ENCODE measurements around the gene C1QTNF4. TPM values are rescaled to one million over a fixed set of nuclear protein-coding genes. Genes with fewer than 3 reads are reported as not detected.

Gene C1QTNF4
- polyA plus RNA-seq, 1 experiment, result 0.05 TPM

DNA sequence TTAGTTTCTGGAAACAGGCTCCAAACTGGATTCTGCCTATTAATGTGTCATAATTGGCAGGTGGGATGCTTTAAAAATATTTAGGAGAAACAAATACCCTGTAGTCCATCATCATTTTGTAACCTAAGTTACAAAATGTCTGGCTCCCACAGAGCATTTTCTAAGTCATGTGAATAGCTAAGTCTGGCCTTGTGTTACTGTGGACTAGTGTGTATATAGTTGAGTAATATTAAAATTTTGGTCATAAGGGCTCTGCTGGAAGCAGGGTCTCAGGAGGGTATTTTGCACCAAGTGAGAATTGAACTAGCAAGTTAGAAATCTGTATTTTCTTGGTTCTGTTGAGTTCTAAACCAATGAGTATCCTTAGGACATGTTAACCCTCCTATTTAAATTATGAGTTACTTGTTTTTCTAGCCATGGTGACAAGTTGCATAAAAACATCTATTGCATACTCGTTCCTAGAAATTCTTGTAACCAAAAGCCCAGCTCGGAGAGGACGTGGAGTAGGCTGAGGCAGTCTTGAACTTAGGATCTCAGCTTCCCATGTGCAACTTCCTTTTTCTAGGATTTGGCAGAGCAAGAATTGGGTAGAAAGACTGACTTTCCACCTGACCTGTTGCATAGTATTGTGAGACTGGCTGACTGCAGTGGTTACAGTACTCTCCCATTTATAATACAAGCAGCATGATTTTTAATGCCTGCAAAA lies 23.4 kb downstream of the C1QTNF4 start:
- Histone ChIP-seq H3K36me3 (ENCODE audit: control insufficient read depth, insufficient read depth, low read length) (peaks cover 11% of the 10 kb centered on the region), H3K27me3 (ENCODE audit: control insufficient read depth, insufficient read depth, low read length) (no peaks in the 10 kb centered on the region), H3K4me3 (ENCODE audit: low read depth, low read length) (no peak overlapping the region)
- ChIA-PET POLR2A (interaction anchor here (0.6 kb wide), 1 partner anchor 39 kb away, joined by 3 read pairs; no protein-coding TSS in a partner anchor), CTCF (no interaction called here)
- TF ChIP-seq, protein P1, sequence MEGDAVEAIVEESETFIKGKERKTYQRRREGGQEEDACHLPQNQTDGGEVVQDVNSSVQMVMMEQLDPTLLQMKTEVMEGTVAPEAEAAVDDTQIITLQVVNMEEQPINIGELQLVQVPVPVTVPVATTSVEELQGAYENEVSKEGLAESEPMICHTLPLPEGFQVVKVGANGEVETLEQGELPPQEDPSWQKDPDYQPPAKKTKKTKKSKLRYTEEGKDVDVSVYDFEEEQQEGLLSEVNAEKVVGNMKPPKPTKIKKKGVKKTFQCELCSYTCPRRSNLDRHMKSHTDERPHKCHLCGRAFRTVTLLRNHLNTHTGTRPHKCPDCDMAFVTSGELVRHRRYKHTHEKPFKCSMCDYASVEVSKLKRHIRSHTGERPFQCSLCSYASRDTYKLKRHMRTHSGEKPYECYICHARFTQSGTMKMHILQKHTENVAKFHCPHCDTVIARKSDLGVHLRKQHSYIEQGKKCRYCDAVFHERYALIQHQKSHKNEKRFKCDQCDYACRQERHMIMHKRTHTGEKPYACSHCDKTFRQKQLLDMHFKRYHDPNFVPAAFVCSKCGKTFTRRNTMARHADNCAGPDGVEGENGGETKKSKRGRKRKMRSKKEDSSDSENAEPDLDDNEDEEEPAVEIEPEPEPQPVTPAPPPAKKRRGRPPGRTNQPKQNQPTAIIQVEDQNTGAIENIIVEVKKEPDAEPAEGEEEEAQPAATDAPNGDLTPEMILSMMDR (IDR thresholded peaks at IDR 0.05; ENCODE audit: insufficient read depth, low read depth, low read length), result no peak
- no peak for DNase-seq (ENCODE audit: low read depth)

DNA sequence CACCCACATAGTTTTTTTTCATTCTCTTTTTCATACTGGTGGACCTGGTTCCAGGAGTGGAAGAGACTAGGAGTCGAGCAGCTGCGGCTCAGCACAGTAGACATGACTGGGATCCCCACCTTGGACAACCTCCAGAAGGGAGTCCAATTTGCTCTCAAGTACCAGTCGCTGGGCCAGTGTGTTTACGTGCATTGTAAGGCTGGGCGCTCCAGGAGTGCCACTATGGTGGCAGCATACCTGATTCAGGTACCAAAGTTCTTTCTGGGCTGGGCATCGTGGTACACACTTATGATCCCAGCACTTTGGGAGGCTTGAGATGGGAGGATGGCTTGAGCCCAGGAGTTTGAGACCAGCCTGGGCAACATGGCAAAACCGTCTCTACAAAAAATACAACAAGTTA lies 24.6 kb downstream of the C1QTNF4 start:
- DNase-seq (ENCODE audit: low read depth), result no peak
- Histone ChIP-seq H3K27me3 (ENCODE audit: control insufficient read depth, insufficient read depth, low read length) (no peaks in the 10 kb centered on the region), H3K36me3 (ENCODE audit: control insufficient read depth, insufficient read depth, low read length) (peaks cover 8% of the 10 kb centered on the region), H3K4me3 (ENCODE audit: low read depth, low read length) (no peak overlapping the region)
- ChIA-PET POLR2A (no interaction called here), CTCF (no interaction called here)
- TF ChIP-seq, protein P1 (IDR thresholded peaks at IDR 0.05; ENCODE audit: insufficient read depth, low read depth, low read length), result no peak

DNA sequence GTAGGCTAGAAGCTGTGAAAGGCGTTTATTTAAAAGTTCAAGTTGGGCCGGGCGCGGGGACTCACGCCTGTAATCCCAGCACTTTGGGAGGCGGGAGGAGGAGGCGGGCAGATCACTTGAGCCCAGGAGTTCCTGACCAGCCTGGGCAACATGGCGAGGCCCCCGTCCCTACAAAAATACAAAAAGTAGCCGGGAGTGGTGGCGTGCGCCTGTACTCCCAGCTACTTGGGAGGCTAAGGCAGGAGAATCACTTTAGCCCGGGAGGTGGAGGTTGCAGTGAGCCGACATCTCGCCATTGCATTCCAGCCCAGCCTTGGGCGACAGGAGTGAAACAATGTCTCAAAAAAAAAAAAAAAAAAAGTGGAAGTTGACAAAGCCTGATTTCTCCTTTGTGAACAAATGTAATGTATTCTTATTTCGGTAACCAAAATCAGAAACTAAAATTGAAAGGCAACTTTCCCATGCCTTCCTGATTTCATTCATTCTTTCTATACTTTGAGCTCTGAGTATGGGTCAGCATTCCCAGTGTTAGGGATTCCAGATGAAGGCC lies 28.0 kb downstream of the C1QTNF4 start:
- Histone ChIP-seq H3K36me3 (ENCODE audit: control insufficient read depth, insufficient read depth, low read length) (peaks cover 2% of the 10 kb centered on the region), H3K27me3 (ENCODE audit: control insufficient read depth, insufficient read depth, low read length) (no peaks in the 10 kb centered on the region), H3K4me3 (ENCODE audit: low read depth, low read length) (peak overlapping the region; percentile 68)
- TF ChIP-seq, protein P1 (IDR thresholded peaks at IDR 0.05; ENCODE audit: insufficient read depth, low read depth, low read length), result no peak
- DNase-seq (ENCODE audit: low read depth), result no peak
- POLR2A ChIA-PET, result interaction anchor here (0.7 kb wide), 2 partner anchors 11 to 44 kb away, joined by 9 to 10 read pairs; no protein-coding TSS in a partner anchor
- CTCF ChIA-PET, result interaction anchor here (1.4 to 1.8 kb wide), 2 partner anchors 11 to 192 kb away, joined by 3 to 7 read pairs; no protein-coding TSS in a partner anchor

DNA sequence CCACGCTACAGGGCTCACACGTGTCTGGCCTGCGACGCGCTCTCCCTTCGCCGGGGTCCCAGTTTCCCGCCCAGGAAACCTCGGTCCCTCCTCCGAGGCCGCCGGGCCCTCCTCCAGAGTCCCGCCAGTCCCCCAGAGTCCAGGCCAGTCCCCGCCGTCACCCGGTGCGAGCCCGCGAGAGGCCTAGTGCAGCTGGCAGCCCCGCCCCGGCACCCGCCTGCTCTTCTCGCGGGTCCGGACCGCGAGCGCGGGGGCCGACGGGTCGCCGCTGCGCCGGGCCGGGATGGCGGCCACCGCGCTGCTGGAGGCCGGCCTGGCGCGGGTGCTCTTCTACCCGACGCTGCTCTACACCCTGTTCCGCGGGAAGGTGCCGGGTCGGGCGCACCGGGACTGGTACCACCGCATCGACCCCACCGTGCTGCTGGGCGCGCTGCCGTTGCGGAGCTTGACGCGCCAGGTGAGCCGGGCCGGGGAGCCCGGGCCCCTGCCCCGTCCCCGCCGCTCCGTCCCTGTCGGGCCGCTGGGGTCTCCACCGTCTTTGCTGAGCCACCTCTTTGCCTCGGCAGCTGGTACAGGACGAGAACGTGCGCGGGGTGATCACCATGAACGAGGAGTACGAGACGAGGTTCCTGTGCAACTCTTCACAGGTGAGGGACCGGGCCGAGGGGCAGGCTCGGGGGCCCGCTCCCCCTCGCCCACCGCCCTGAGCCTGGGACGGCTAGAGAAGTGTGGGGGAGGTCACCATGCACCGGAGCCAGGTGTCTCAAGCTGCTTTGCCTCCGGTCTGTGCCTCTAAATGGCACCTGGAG lies 28.7 kb downstream of the C1QTNF4 start, which contains the start of gene PTPMT1:
Gene PTPMT1, plus strand, starts transcription at position 260 of the 809 bp plus-strand sequence. Its CDS starts 24 bp downstream, at position 284.
- H3K4me3 ChIP-seq (ENCODE audit: low read depth, low read length), result peak within 1 kb of the TSS; percentile 68
- TF ChIP-seq, protein P1 (IDR thresholded peaks at IDR 0.05; ENCODE audit: insufficient read depth, low read depth, low read length), result no peak
- no peak for DNase-seq (ENCODE audit: low read depth)
- ChIA-PET POLR2A (no interaction called here), CTCF (interaction anchor here (1.0 to 2.1 kb wide), 5 partner anchors 11 to 191 kb away, joined by 3 to 12 read pairs (median 3); partner anchors contain the start of gene CELF1)
- peaks cover 2% of the 10 kb centered on the region for H3K36me3 ChIP-seq (ENCODE audit: control insufficient read depth, insufficient read depth, low read length)
- H3K27me3 ChIP-seq (ENCODE audit: control insufficient read depth, insufficient read depth, low read length), result no peaks in the 10 kb centered on the region

Data from BJ (cell line).